Measurements from ENCODE around the gene ID2. TPM values are rescaled to one million over a fixed set of nuclear protein-coding genes. Genes with fewer than 3 reads are reported as not detected.
A peak's percentile ranks its signal among the peaks of the same experiment; 100 is the strongest.

The ID2 gene
- total RNA-seq, 2 experiments from 2014 or later: 238 to 242 TPM

- Mint-ChIP-seq H3K27me3 (peaks cover 23% of the 10 kb centered on the region), H3K9me3 (no peaks in the 10 kb centered on the region), H3K36me3 (ENCODE audit: low read depth) (no peaks in the 10 kb centered on the region), H3K27ac (no peak overlapping the region), H3K4me1 (ENCODE audit: low read depth) (no peaks in the 10 kb centered on the region), H3K4me3 (no peak overlapping the region)
- H3K36me3 ChIP-seq (ENCODE audit: insufficient read depth, low read length): no peaks in the 10 kb centered on the region
- intact Hi-C loops (cut with DNase I, micrococcal nuclease): no loop called here
- H3K27ac ChIP-seq (ENCODE audit: low read depth in 1 of 2, low read length in 2 of 2): no peak overlapping the region
- ATAC-seq (ENCODE audit: poor library complexity) (no peak), DNase-seq (no peak)
- H3K4me1 ChIP-seq (ENCODE audit: insufficient read depth, low read length): peaks cover 7% of the 10 kb centered on the region
- H3K4me3 ChIP-seq (ENCODE audit: low read length): no peak overlapping the region
- peaks cover 10 to 17% of the 10 kb centered on the region in 2 experiments for H3K27me3 ChIP-seq (ENCODE audit: control insufficient read depth in 1 of 2, insufficient read depth in 2 of 2, low read length in 2 of 2)
- peaks cover 0 to 6% of the 10 kb centered on the region in 2 experiments for H3K9me3 ChIP-seq (ENCODE audit: control insufficient read depth in 1 of 2, insufficient read depth in 1 of 2, low read length in 2 of 2)
- no peak for TF ChIP-seq CTCF (IDR thresholded peaks at IDR 0.05)
- POLR2A ChIA-PET: no interaction called here
- CTCF ChIA-PET: no interaction called here
Observed at GRCh38 chr2:8691859-8692437, 10.1 kb downstream of the ID2 start.

- Mint-ChIP-seq H3K4me3 (no peak overlapping the region), H3K27ac (no peak overlapping the region), H3K4me1 (ENCODE audit: low read depth) (no peaks in the 10 kb centered on the region), H3K27me3 (peaks cover 23% of the 10 kb centered on the region), H3K36me3 (ENCODE audit: low read depth) (no peaks in the 10 kb centered on the region), H3K9me3 (no peaks in the 10 kb centered on the region)
- Histone ChIP-seq H3K4me3 (ENCODE audit: low read length) (no peak overlapping the region), H3K4me1 (ENCODE audit: insufficient read depth, low read length) (peaks cover 7% of the 10 kb centered on the region), H3K9me3 (ENCODE audit: control insufficient read depth in 1 of 2, insufficient read depth in 1 of 2, low read length in 2 of 2) (peaks cover 0 to 6% of the 10 kb centered on the region in 2 experiments), H3K36me3 (ENCODE audit: insufficient read depth, low read length) (no peaks in the 10 kb centered on the region), H3K27ac (ENCODE audit: low read depth in 1 of 2, low read length in 2 of 2) (no peak overlapping the region), H3K27me3 (ENCODE audit: control insufficient read depth in 1 of 2, insufficient read depth in 2 of 2, low read length in 2 of 2) (peaks cover 10 to 17% of the 10 kb centered on the region in 2 experiments)
- CTCF ChIA-PET: interaction anchor here (1.0 kb wide), 2 partner anchors 248 to 775 kb away, joined by 3 read pairs; no protein-coding TSS in a partner anchor
- POLR2A ChIA-PET: no interaction called here
- DNase-seq (no peak), ATAC-seq (ENCODE audit: poor library complexity) (no peak)
- intact Hi-C loops (cut with DNase I, micrococcal nuclease): no loop called here
- no peak for TF ChIP-seq CTCF (IDR thresholded peaks at IDR 0.05)
Observed at GRCh38 chr2:8692783-8693156, 10.9 kb downstream of the ID2 start.

- Histone ChIP-seq H3K4me3 (ENCODE audit: low read length) (no peak overlapping the region), H3K27me3 (ENCODE audit: control insufficient read depth in 1 of 2, insufficient read depth in 2 of 2, low read length in 2 of 2) (peaks cover 10 to 17% of the 10 kb centered on the region in 2 experiments), H3K27ac (ENCODE audit: low read depth in 1 of 2, low read length in 2 of 2) (no peak overlapping the region), H3K4me1 (ENCODE audit: insufficient read depth, low read length) (peaks cover 7% of the 10 kb centered on the region), H3K36me3 (ENCODE audit: insufficient read depth, low read length) (no peaks in the 10 kb centered on the region), H3K9me3 (ENCODE audit: control insufficient read depth in 1 of 2, insufficient read depth in 1 of 2, low read length in 2 of 2) (peaks cover 0 to 6% of the 10 kb centered on the region in 2 experiments)
- H3K27me3 Mint-ChIP-seq: peaks cover 23% of the 10 kb centered on the region
- CTCF ChIA-PET: interaction anchor here (1.0 kb wide), 2 partner anchors 248 to 776 kb away, joined by 3 read pairs; no protein-coding TSS in a partner anchor
- H3K27ac Mint-ChIP-seq: no peak overlapping the region
- peak; percentile 29 for TF ChIP-seq CTCF (IDR thresholded peaks at IDR 0.05)
- no peaks in the 10 kb centered on the region for H3K4me1 Mint-ChIP-seq (ENCODE audit: low read depth)
- no peaks in the 10 kb centered on the region for H3K36me3 Mint-ChIP-seq (ENCODE audit: low read depth)
- H3K9me3 Mint-ChIP-seq: no peaks in the 10 kb centered on the region
- peak; percentile 34 for ATAC-seq (ENCODE audit: poor library complexity)
- intact Hi-C loops (cut with DNase I, micrococcal nuclease): no loop called here
- no peak overlapping the region for H3K4me3 Mint-ChIP-seq
- POLR2A ChIA-PET: no interaction called here
- peak in 5 of 14 experiments; percentile 16 to 52 (median 40) for DNase-seq
Observed at GRCh38 chr2:8693157-8693821, 11.4 kb downstream of the ID2 start.
